ENCODE measurements around the gene ALDH8A1. TPM values are rescaled to one million over a fixed set of nuclear protein-coding genes. Genes with fewer than 3 reads are reported as not detected.

Gene ALDH8A1
- total RNA-seq, 4 donors from 2014 or later: 0.56 to 2.4 (median 1.0) TPM; not detected in 1

- Histone ChIP-seq H3K4me1 (no peaks in the 10 kb centered on the region), H3K4me3 (no peak overlapping the region), H3K36me3 (peaks cover 18% of the 10 kb centered on the region), H3K27me3 (no peaks in the 10 kb centered on the region), H3K27ac (no peak overlapping the region), H3K9me3 (no peaks in the 10 kb centered on the region)
- DNase-seq (ENCODE audit: low spot score in 2 of 2): no peak
- TF ChIP-seq POLR2AphosphoS5 (IDR thresholded peaks at IDR 0.05) (no peak), CTCF (IDR thresholded peaks at IDR 0.05) (no peak), POLR2A (IDR thresholded peaks at IDR 0.05) (no peak), EP300 (IDR thresholded peaks at IDR 0.05) (no peak)
- WGBS: 20% methylated on average over 1 of the region's 1 CpG
Observed at GRCh38 chr6:134964451-134965203, 14.7 kb upstream of the ALDH8A1 start.

- DNase-seq (ENCODE audit: low spot score in 2 of 2): no peak
- H3K9me3 ChIP-seq: no peaks in the 10 kb centered on the region
- H3K27me3 ChIP-seq: no peaks in the 10 kb centered on the region
- peaks cover 26% of the 10 kb centered on the region for H3K36me3 ChIP-seq
- no peak overlapping the region for H3K4me3 ChIP-seq
- no peaks in the 10 kb centered on the region for H3K4me1 ChIP-seq
- no peak overlapping the region for H3K27ac ChIP-seq
- TF ChIP-seq EP300 (IDR thresholded peaks at IDR 0.05) (no peak), CTCF (IDR thresholded peaks at IDR 0.05) (no peak), POLR2AphosphoS5 (IDR thresholded peaks at IDR 0.05) (no peak), POLR2A (IDR thresholded peaks at IDR 0.05) (no peak)
Observed at GRCh38 chr6:134962421-134962820, 12.5 kb upstream of the ALDH8A1 start.

GRCh38 chr6:134961366-134961765, 11.5 kb upstream of the ALDH8A1 start:
- Histone ChIP-seq H3K27ac (no peak overlapping the region), H3K27me3 (no peaks in the 10 kb centered on the region), H3K4me1 (no peaks in the 10 kb centered on the region), H3K36me3 (peaks cover 26% of the 10 kb centered on the region), H3K4me3 (no peak overlapping the region), H3K9me3 (no peaks in the 10 kb centered on the region)
- TF ChIP-seq CTCF (IDR thresholded peaks at IDR 0.05) (no peak), POLR2A (IDR thresholded peaks at IDR 0.05) (no peak), EP300 (IDR thresholded peaks at IDR 0.05) (no peak), POLR2AphosphoS5 (IDR thresholded peaks at IDR 0.05) (no peak)
- DNase-seq (ENCODE audit: low spot score in 2 of 2): no peak
- 66% methylated on average over 3 of the region's 3 CpGs for WGBS

GRCh38 chr6:134959603-134960002, 9.7 kb upstream of the ALDH8A1 start:
- Histone ChIP-seq H3K4me3 (no peak overlapping the region), H3K27ac (no peak overlapping the region), H3K4me1 (no peaks in the 10 kb centered on the region), H3K27me3 (no peaks in the 10 kb centered on the region), H3K9me3 (no peaks in the 10 kb centered on the region), H3K36me3 (peaks cover 17% of the 10 kb centered on the region)
- no peak for TF ChIP-seq POLR2A (IDR thresholded peaks at IDR 0.05)
- TF ChIP-seq EP300 (IDR thresholded peaks at IDR 0.05): no peak
- TF ChIP-seq CTCF (IDR thresholded peaks at IDR 0.05): no peak
- TF ChIP-seq POLR2AphosphoS5 (IDR thresholded peaks at IDR 0.05): no peak
- no peak for DNase-seq (ENCODE audit: low spot score in 2 of 2)

- Histone ChIP-seq H3K9me3 (no peaks in the 10 kb centered on the region), H3K27ac (no peak overlapping the region), H3K36me3 (peaks cover 9% of the 10 kb centered on the region), H3K4me3 (no peak overlapping the region), H3K4me1 (no peaks in the 10 kb centered on the region), H3K27me3 (no peaks in the 10 kb centered on the region)
- 97% methylated on average over 2 of the region's 2 CpGs for WGBS
- DNase-seq (ENCODE audit: low spot score in 2 of 2): no peak
- TF ChIP-seq POLR2AphosphoS5 (IDR thresholded peaks at IDR 0.05) (no peak), POLR2A (IDR thresholded peaks at IDR 0.05) (no peak), CTCF (IDR thresholded peaks at IDR 0.05) (no peak), EP300 (IDR thresholded peaks at IDR 0.05) (no peak)
Observed at GRCh38 chr6:134956676-134957075, 6.8 kb upstream of the ALDH8A1 start.
